ENCODE data around the gene AFAP1L2. TPM values are rescaled to one million over a fixed set of nuclear protein-coding genes. Genes with fewer than 3 reads are reported as not detected.

AFAP1L2 gene
- polyA plus RNA-seq, 1 experiment: 0.07 TPM

GRCh38 chr10:114432566-114433093 is 28.3 kb upstream of the AFAP1L2 start:
- no peak for TF ChIP-seq CTCF (IDR thresholded peaks at IDR 0.05; ENCODE audit: low read depth, low read length)
- CTCF ChIA-PET: interaction anchor here (1.0 to 3.0 kb wide), 2 partner anchors 39 to 129 kb away, joined by 3 to 12 read pairs; no protein-coding TSS in a partner anchor
- H3K4me3 ChIP-seq (ENCODE audit: low read depth, low read length): no peak overlapping the region

GRCh38 chr10:114431414-114432135 is 27.3 kb upstream of the AFAP1L2 start:
- POLR2A ChIA-PET: no interaction called here
- TF ChIP-seq CTCF (IDR thresholded peaks at IDR 0.05; ENCODE audit: low read depth, low read length): no peak
- H3K27me3 ChIP-seq (ENCODE audit: control insufficient read depth, insufficient read depth, low read length): peaks cover 7% of the 10 kb centered on the region

More at GRCh38 chr10:114432566-114433093, 28.3 kb upstream of the AFAP1L2 start:
- Histone ChIP-seq H3K9me3 (ENCODE audit: control insufficient read depth, insufficient read depth, low read length) (no peaks in the 10 kb centered on the region), H3K27me3 (ENCODE audit: control insufficient read depth, insufficient read depth, low read length) (peaks cover 7% of the 10 kb centered on the region), H3K27ac (ENCODE audit: low read depth, low read length) (no peak overlapping the region)
- DNase-seq (ENCODE audit: low read depth, low spot score): no peak
- POLR2A ChIA-PET: no interaction called here

GRCh38 chr10:114430688-114431413 is 26.5 kb upstream of the AFAP1L2 start:
- H3K9me3 ChIP-seq (ENCODE audit: control insufficient read depth, insufficient read depth, low read length): no peaks in the 10 kb centered on the region
- H3K4me3 ChIP-seq (ENCODE audit: low read depth, low read length): no peak overlapping the region
- H3K27me3 ChIP-seq (ENCODE audit: control insufficient read depth, insufficient read depth, low read length): peaks cover 7% of the 10 kb centered on the region
- ChIA-PET CTCF (interaction anchor here (0.9 kb wide), 1 partner anchor 41 kb away, joined by 3 read pairs; no protein-coding TSS in a partner anchor), POLR2A (no interaction called here)
- no peak for TF ChIP-seq CTCF (IDR thresholded peaks at IDR 0.05; ENCODE audit: low read depth, low read length)
- no peak overlapping the region for H3K27ac ChIP-seq (ENCODE audit: low read depth, low read length)
- DNase-seq (ENCODE audit: low read depth, low spot score): no peak

More at GRCh38 chr10:114431414-114432135, 27.3 kb upstream of the AFAP1L2 start:
- DNase-seq (ENCODE audit: low read depth, low spot score): no peak
- no peaks in the 10 kb centered on the region for H3K9me3 ChIP-seq (ENCODE audit: control insufficient read depth, insufficient read depth, low read length)
- CTCF ChIA-PET: interaction anchor here (3.0 kb wide), 1 partner anchor 128 kb away, joined by 12 read pairs; no protein-coding TSS in a partner anchor
- no peak overlapping the region for H3K27ac ChIP-seq (ENCODE audit: low read depth, low read length)
- H3K4me3 ChIP-seq (ENCODE audit: low read depth, low read length): no peak overlapping the region

GRCh38 chr10:114429581-114430335 is 25.5 kb upstream of the AFAP1L2 start:
- Histone ChIP-seq H3K27me3 (ENCODE audit: control insufficient read depth, insufficient read depth, low read length) (peaks cover 7% of the 10 kb centered on the region), H3K9me3 (ENCODE audit: control insufficient read depth, insufficient read depth, low read length) (no peaks in the 10 kb centered on the region), H3K4me3 (ENCODE audit: low read depth, low read length) (no peak overlapping the region), H3K27ac (ENCODE audit: low read depth, low read length) (no peak overlapping the region)
- DNase-seq (ENCODE audit: low read depth, low spot score): no peak
- no peak for TF ChIP-seq CTCF (IDR thresholded peaks at IDR 0.05; ENCODE audit: low read depth, low read length)
- POLR2A ChIA-PET: no interaction called here
- CTCF ChIA-PET: interaction anchor here (0.9 to 1.0 kb wide), 2 partner anchors 42 to 126 kb away, joined by 3 read pairs; no protein-coding TSS in a partner anchor

Measured in AG04450 (cell line).